K562 (cell line): ENCODE measurements around the gene CFAP70. TPM values are rescaled to one million over a fixed set of nuclear protein-coding genes. Genes with fewer than 3 reads are reported as not detected.

ENCODE experiments used
- ADNP ChIP-seq: fragments of 200-800 bp; sonication (Bioruptor generic); IDR thresholded peaks from 2 replicates; pipeline ENCODE4 v1.6.1; 2016; ENCODE audit warnings: missing genetic modification characterization, missing compliant biosample characterization
- COPS2 ChIP-seq: fragments of 450-650 bp; conservative IDR thresholded peaks from 2 replicates; pipeline ENCODE4 v1.6.1; 2016; ENCODE audit warnings: mild to moderate bottlenecking, moderate library complexity
- NCOA6 ChIP-seq: fragments of 450-650 bp; IDR thresholded peaks from 2 replicates; pipeline ENCODE4 v1.6.1; 2017; ENCODE audit warnings: mild to moderate bottlenecking
- NFIC ChIP-seq: fragments of 450-650 bp; IDR thresholded peaks from 2 replicates; pipeline ENCODE4 v1.6.1; 2017; ENCODE audit warnings: mild to moderate bottlenecking, inconsistent platforms
- NUFIP1 ChIP-seq: fragments of 450-650 bp; IDR thresholded peaks from 2 replicates; pipeline ENCODE4 v1.6.1; 2018; ENCODE audit not compliant: partially characterized antibody
- RB1 ChIP-seq: fragments of 450-650 bp; IDR thresholded peaks from 2 replicates; pipeline ENCODE4 v1.6.1; 2017; ENCODE audit warnings: low read depth, mild to moderate bottlenecking
- SMAD2 ChIP-seq: fragments of 150-350 bp; IDR thresholded peaks from 2 replicates; pipeline ENCODE4 v1.6.1; 2014; ENCODE audit warnings: low read depth, mild to moderate bottlenecking, low read length
- SMARCB1 ChIP-seq: IDR thresholded peaks from 2 replicates; pipeline ENCODE4 v1.6.1; 2011; ENCODE audit warnings: improper control_type of control experiment, low read depth; ENCODE audit not compliant: insufficient read length
- SUPT5H ChIP-seq: fragments of 450-650 bp; IDR thresholded peaks from 2 replicates; pipeline ENCODE4 v1.6.1; 2016
- ZNF583 ChIP-seq: fragments of 250-450 bp; sonication (Bioruptor Pico); IDR thresholded peaks from 2 replicates; pipeline ENCODE4 v1.4.0; 2020
- ZNF717 ChIP-seq: fragments of 250-450 bp; sonication (Bioruptor Pico); IDR thresholded peaks from 2 replicates; pipeline ENCODE4 v1.5.0; 2021
- polyA plus RNA-seq, 8 experiments: library from polyadenylated mRNA; depleted of rRNA in 4 of 8; stranded (reverse) in 5 of 8; unstranded in 3 of 8; fragments of >200 nt; fragmentation: Nextera tagmentation in 2 of 8; fragmentation: Illumina TruSeq in 1 of 8; extraction: Ambion mirVana in 2 of 8; extraction: Trizol in 1 of 8; gene quantifications; 2 replicates each; pipeline versions ENCODE4 v1.2.1 to v1.2.3, GENCODE V29; 2011 to 2014; ENCODE audit warnings: inconsistent platforms in 1 of 8, missing spikeins in 1 of 8
- total RNA-seq, 7 experiments: library from RNA; depleted of rRNA in 6 of 7; stranded (reverse); fragments of >200 nt in 6 of 7; fragmentation: Illumina TruSeq in 2 of 7; extraction: Trizol in 2 of 7; gene quantifications; 2 replicates each; pipeline versions ENCODE4 v1.2.1 to v1.2.3, GENCODE V29; 2011 to 2021; ENCODE audit warnings: low replicate concordance in 1 of 7
- TF ChIP-seq, protein P1 (sequence below): fragments of 450-650 bp; IDR thresholded peaks from 2 replicates; pipeline ENCODE4 v1.6.1; 2016; ENCODE audit warnings: antibody characterized with exemption
- TF ChIP-seq, protein P2 (sequence below): sonication (generic); formaldehyde crosslinking; IDR thresholded peaks from 2 replicates; pipeline ENCODE4 v1.8.0; 2022; ENCODE audit warnings: mild to moderate bottlenecking, missing genetic modification reagents, borderline replicate concordance

The CFAP70 gene
- total and polyA plus RNA-seq, 9 of the 15 experiments (the other 6 are each of a cell fraction or from before 2014, with no cell fraction given), result 0.27 to 1.6 (median 0.86) TPM

DNA sequence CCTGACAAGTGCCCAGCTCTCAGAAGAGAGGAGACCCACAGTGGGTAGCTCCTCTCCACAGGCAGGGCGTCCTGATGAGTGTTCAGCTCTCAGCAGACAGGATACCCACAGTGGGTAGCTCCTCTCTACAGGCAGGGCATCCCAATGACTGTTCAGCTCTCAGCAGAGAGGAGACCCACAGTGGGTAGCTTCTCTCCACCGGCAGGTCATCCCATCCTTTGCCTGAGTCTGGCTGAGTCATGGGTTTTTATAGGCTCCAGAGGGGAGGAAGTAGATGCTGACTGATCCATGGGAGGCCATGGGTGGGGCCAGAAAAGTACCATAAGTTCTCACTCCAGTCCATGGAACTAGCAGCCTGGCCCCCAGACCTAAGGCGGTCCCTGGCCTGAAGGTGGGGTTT lies 18.5 kb downstream of the CFAP70 start (continued):
- TF ChIP-seq, protein P1, sequence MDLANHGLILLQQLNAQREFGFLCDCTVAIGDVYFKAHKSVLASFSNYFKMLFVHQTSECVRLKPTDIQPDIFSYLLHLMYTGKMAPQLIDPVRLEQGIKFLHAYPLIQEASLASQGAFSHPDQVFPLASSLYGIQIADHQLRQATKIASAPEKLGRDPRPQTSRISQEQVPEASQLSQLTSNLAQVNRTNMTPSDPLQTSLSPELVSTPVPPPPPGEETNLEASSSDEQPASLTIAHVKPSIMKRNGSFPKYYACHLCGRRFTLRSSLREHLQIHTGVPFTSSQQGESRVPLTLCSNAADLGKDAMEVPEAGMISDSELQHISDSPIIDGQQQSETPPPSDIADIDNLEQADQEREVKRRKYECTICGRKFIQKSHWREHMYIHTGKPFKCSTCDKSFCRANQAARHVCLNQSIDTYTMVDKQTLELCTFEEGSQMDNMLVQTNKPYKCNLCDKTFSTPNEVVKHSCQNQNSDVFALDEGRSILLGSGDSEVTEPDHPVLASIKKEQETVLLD, result no peak
- TF ChIP-seq COPS2, result no peak
- no peak for TF ChIP-seq RB1
- TF ChIP-seq NFIC, result no peak
- no peak for TF ChIP-seq ZNF717
- TF ChIP-seq NUFIP1, result no peak
- TF ChIP-seq ZNF583 (CRISPR knock-in tag), result no peak
- TF ChIP-seq SMAD2, result no peak
- no peak for TF ChIP-seq SMARCB1
- TF ChIP-seq, protein P2, sequence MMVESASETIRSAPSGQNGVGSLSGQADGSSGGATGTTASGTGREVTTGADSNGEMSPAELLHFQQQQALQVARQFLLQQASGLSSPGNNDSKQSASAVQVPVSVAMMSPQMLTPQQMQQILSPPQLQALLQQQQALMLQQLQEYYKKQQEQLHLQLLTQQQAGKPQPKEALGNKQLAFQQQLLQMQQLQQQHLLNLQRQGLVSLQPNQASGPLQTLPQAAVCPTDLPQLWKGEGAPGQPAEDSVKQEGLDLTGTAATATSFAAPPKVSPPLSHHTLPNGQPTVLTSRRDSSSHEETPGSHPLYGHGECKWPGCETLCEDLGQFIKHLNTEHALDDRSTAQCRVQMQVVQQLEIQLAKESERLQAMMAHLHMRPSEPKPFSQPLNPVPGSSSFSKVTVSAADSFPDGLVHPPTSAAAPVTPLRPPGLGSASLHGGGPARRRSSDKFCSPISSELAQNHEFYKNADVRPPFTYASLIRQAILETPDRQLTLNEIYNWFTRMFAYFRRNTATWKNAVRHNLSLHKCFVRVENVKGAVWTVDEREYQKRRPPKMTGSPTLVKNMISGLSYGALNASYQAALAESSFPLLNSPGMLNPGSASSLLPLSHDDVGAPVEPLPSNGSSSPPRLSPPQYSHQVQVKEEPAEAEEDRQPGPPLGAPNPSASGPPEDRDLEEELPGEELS (CRISPR knock-in tag), result no peak
- no peak for TF ChIP-seq SUPT5H
- TF ChIP-seq NCOA6, result no peak
- TF ChIP-seq ADNP (tag), result no peak
